ENCODE results near the gene EIF3I. TPM values are rescaled to one million over a fixed set of nuclear protein-coding genes. Genes with fewer than 3 reads are reported as not detected.

The EIF3I gene
- total and polyA plus RNA-seq, 10 of the 15 experiments (the other 5 are each of a cell fraction or from before 2014, with no cell fraction given), result 208 to 606 (median 352) TPM

DNA sequence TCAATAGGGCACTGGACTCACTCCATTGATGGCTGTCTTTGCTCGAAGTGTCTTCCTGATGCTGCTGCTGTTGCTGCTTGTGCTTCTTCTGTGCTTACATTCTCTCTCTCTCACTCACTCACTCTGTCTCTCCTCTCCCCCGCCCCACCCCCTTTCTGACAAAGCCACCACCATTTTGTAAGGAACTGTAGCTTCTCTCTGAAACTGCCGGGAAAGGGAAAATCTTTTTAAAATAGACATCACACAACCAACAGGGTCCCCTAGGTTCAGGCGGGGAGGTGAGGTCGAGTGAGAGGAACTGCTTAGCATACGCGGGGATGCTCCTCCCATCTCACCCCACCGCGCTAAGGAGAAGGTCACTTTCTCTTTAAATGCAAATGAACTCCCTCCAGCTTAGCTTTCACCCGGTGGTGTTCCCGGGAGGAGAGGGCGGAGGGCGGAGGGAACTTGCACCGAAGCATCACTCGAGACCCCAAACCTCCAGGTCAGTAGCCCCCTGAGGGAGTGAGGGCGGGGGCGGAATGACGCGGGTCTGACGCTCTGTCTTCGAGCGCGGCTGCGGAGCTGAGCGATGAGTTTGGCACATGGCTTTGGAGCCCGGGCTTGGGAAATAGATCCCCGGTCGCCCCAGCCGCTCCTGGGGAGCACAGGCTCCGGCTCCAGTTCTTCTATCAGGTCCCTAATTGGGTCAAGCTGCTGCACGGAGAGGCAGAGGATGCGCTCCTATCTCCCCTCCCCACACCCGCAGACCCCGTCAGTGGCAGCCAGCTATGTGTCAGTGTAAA, 21.8 kb upstream of the EIF3I start, which contains the start of gene CCDC28B (continued):
- TF ChIP-seq RELB (IDR thresholded peaks at IDR 0.05; ENCODE audit: low read depth) (peak; percentile 56), HDAC6 (IDR thresholded peaks at IDR 0.05; ENCODE audit: unreplicated experiment) (no peak), BHLHE40 (IDR thresholded peaks at IDR 0.05; ENCODE audit: borderline replicate concordance in 1 of 2, low read depth in 2 of 2, low read length in 1 of 2) (peak; percentile 22 to 32; a peak in 1 of 4 replicates), CBFB (IDR thresholded peaks at IDR 0.05; ENCODE audit: low read depth) (peak; percentile 3; the same call in 1 of the 2 replicates), SIN3A (IDR thresholded peaks at IDR 0.05; ENCODE audit: low read depth, low read length) (peak; percentile 49; the same call in 1 of the 2 replicates), ZNF384 (IDR thresholded peaks at IDR 0.05; ENCODE audit: borderline replicate concordance, low read depth, low read length) (no peak), CHD2 (IDR thresholded peaks at IDR 0.05; ENCODE audit: borderline replicate concordance, low read depth, low read length) (no peak), POU2F2 (IDR thresholded peaks at IDR 0.05; ENCODE audit: borderline replicate concordance, low read depth, low read length) (peak; percentile 98; the same call in 2 of the 3 replicates), FOXM1 (IDR thresholded peaks at IDR 0.05; ENCODE audit: low read depth, low read length) (no peak), EP300 (IDR thresholded peaks at IDR 0.05; ENCODE audit: borderline replicate concordance in 1 of 2, control insufficient read depth in 1 of 2, low read depth in 2 of 2, low read length in 2 of 2) (peak in 1 of 2 experiments; percentile 20; a peak in 1 of 4 replicates), ZSCAN29 (IDR thresholded peaks at IDR 0.05) (no peak), TARDBP (IDR thresholded peaks at IDR 0.05; ENCODE audit: borderline replicate concordance) (no peak), CREB1 (IDR thresholded peaks at IDR 0.05; ENCODE audit: low read depth) (peak; percentile 83), NBN (IDR thresholded peaks at IDR 0.05) (0 out of 2 replicates have a peak, but pooled peaks have one; percentile 30), BRCA1 (IDR thresholded peaks at IDR 0.05; ENCODE audit: low read depth, low read length) (no peak), MXI1 (IDR thresholded peaks at IDR 0.05; ENCODE audit: low read depth, low read length) (peak; percentile 84), MAX (IDR thresholded peaks at IDR 0.05; ENCODE audit: low read depth, low read length) (peak; percentile 70; the same call in 1 of the 2 replicates), RELA (IDR thresholded peaks at IDR 0.05; ENCODE audit: borderline replicate concordance, partially characterized antibody) (peak; percentile 35), SPI1 (IDR thresholded peaks at IDR 0.05; ENCODE audit: borderline replicate concordance, insufficient read depth, low read depth, low read length) (peak; percentile 65), POLR2A (IDR thresholded peaks at IDR 0.05; ENCODE audit: low read depth, low read length) (peak; percentile 63; the same call in 1 of the 2 replicates), SP1 (IDR thresholded peaks at IDR 0.05; ENCODE audit: low read depth, low read length) (no peak)
- TF ChIP-seq, protein P1, sequence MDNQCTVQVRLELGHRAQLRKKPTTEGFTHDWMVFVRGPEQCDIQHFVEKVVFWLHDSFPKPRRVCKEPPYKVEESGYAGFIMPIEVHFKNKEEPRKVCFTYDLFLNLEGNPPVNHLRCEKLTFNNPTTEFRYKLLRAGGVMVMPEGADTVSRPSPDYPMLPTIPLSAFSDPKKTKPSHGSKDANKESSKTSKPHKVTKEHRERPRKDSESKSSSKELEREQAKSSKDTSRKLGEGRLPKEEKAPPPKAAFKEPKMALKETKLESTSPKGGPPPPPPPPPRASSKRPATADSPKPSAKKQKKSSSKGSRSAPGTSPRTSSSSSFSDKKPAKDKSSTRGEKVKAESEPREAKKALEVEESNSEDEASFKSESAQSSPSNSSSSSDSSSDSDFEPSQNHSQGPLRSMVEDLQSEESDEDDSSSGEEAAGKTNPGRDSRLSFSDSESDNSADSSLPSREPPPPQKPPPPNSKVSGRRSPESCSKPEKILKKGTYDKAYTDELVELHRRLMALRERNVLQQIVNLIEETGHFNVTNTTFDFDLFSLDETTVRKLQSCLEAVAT (IDR thresholded peaks at IDR 0.05), result 0 out of 2 replicates have a peak, but pooled peaks have one; percentile 36

All from GM12878 (cell line).